ENCODE measurements around the gene OLFM1.

DNA sequence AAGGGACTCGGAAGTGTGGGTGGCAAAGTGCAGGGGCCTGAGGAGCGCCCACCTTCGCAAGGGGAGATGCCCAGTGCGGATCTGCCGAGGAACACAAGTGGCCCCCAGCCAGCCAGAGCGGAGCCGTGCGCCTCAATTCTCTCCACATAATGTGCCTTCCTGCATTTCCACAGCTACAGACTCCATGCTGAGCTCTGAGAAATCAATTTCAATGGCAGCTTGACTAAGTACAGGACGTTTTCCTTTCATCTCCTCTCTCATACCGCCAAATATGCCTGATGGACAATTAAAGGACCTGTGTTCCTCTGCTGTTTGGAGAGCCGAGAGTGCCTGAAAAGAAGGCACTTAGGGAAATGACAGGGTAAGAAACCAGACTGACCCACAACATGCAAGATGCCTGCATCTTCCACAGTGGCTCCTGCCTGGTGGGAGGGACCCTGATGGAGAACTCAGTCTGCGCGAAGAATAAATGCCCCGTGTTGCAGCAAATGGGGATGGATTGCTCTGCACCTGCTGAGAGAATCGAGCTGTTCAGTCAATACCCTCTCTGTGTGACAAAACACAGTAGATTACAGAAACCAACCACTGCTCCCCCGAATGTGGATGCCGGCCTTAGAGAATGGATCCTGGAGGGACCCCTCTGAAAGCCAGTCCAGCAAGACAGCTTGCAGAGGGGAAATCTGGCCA is 38.6 kb upstream of the OLFM1 start:
- TF ChIP-seq, protein P1, sequence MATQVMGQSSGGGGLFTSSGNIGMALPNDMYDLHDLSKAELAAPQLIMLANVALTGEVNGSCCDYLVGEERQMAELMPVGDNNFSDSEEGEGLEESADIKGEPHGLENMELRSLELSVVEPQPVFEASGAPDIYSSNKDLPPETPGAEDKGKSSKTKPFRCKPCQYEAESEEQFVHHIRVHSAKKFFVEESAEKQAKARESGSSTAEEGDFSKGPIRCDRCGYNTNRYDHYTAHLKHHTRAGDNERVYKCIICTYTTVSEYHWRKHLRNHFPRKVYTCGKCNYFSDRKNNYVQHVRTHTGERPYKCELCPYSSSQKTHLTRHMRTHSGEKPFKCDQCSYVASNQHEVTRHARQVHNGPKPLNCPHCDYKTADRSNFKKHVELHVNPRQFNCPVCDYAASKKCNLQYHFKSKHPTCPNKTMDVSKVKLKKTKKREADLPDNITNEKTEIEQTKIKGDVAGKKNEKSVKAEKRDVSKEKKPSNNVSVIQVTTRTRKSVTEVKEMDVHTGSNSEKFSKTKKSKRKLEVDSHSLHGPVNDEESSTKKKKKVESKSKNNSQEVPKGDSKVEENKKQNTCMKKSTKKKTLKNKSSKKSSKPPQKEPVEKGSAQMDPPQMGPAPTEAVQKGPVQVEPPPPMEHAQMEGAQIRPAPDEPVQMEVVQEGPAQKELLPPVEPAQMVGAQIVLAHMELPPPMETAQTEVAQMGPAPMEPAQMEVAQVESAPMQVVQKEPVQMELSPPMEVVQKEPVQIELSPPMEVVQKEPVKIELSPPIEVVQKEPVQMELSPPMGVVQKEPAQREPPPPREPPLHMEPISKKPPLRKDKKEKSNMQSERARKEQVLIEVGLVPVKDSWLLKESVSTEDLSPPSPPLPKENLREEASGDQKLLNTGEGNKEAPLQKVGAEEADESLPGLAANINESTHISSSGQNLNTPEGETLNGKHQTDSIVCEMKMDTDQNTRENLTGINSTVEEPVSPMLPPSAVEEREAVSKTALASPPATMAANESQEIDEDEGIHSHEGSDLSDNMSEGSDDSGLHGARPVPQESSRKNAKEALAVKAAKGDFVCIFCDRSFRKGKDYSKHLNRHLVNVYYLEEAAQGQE (IDR thresholded peaks at IDR 0.05; ENCODE audit: insufficient read depth in 1 of 2, low read depth in 2 of 2, low read length in 2 of 2), result no peak
- TF ChIP-seq TAF1 (IDR thresholded peaks at IDR 0.05; ENCODE audit: borderline replicate concordance, insufficient read depth, low read length), result no peak

All from PFSK-1 (cell line).